Left colon (tissue), 2 donors: ENCODE data around the gene LAP3. TPM values are rescaled to one million over a fixed set of nuclear protein-coding genes. Genes with fewer than 3 reads are reported as not detected.
"Not testable (repeated sequence)": the region's sequence is repeated elsewhere in the genome, so short reads cannot be mapped to it uniquely, and the experiment has no call there.

Experiments
- ATAC-seq: fragments of 200-7000 bp; cut with Tn5 transposase; one replicate; pipeline ENCODE4 v1.9.1; 2020; ENCODE audit warnings: mild to moderate bottlenecking, moderate library complexity
- DNase-seq, 2 donors: peaks; one replicate each; pipeline ENCODE4 v3.0.0-alpha.2; 2020
- intact Hi-C, 2 donors: fragments of 100-400 bp; cut with DNase I in 1 of 2; cut with micrococcal nuclease in 1 of 2; formaldehyde crosslinking; loops; one replicate each; pipeline versions ENCODE4 v1.11.2 to v1.14.0; 2022; cut with DNase I, micrococcal nuclease
- long read RNA-seq: library from polyadenylated mRNA; unstranded; transcript quantifications from one replicate; pipeline ENCODE4 v2.0.0, GENCODE V29; 2021
- total RNA-seq, 2 donors: library from RNA; stranded (reverse); fragmentation: NEBNext Ultra II Directional; extraction: Animal tissue kit (Norgen Biotek cat#: 25700); gene quantifications; one replicate each; pipeline ENCODE4 v1.2.1, GENCODE V29; 2021
- donor health status: DM: no; HTN: no; CAD: no.
- donor health status: DM: yes; HTN: yes; CAD: no.

Gene LAP3
- 10 to 100 TPM; 57.5 to 67.4 TPM for total RNA-seq
- long read RNA-seq, transcript LAP3-201 (13 exons, 2,213 nt), result major isoform, 162 of 175 reads
- long read RNA-seq, partial matches to known transcripts, result 12 of 175 reads
- long read RNA-seq, other reads (novel, unspliced or antisense), result 1 of 175 reads

- ATAC-seq, result peak; percentile 95
- intact Hi-C loops, result no loop called here
Observed at GRCh38 chr4:17576932-17577664, at the start of gene LAP3. Gene LAP3 (plus strand): TSS chr4:17577198. CDS start chr4:17577466, 268 bp downstream.

GRCh38 chr4:17528551-17529165, 48.3 kb upstream of the LAP3 start:
- DNase-seq, result no peak
- ATAC-seq, result no peak
- intact Hi-C loops, result no loop called here

More at GRCh38 chr4:17576932-17577664, at the start of gene LAP3:
- DNase-seq, result peak; percentile 95 to 99

- DNase-seq (no peak), ATAC-seq (no peak)
- intact Hi-C loops, result no loop called here
Observed at GRCh38 chr4:17531538-17532285, 45.3 kb upstream of the LAP3 start.

GRCh38 chr4:17534705-17535104, 42.3 kb upstream of the LAP3 start:
- intact Hi-C loops, result no loop called here
- ATAC-seq, result no peak
- DNase-seq, result no peak

- intact Hi-C loops, result no loop called here
- DNase-seq (no peak), ATAC-seq (no peak)
Observed at GRCh38 chr4:17535242-17535641, 41.8 kb upstream of the LAP3 start.

- DNase-seq (no peak), ATAC-seq (no peak)
- intact Hi-C loops, result no loop called here
Observed at GRCh38 chr4:17535906-17536305, 41.1 kb upstream of the LAP3 start.

- intact Hi-C loops, DNase-seq, ATAC-seq: not testable (repeated sequence)
Observed at GRCh38 chr4:17537060-17537459, 39.9 kb upstream of the LAP3 start.

- intact Hi-C loops, result loop anchor here in 1 of 2 donors (10.0 kb wide), 1 partner anchor 1041 kb away; no protein-coding TSS in a partner anchor
- peak; percentile 87 for ATAC-seq
- peak in 1 of 2 donors; percentile 17 for DNase-seq
Observed at GRCh38 chr4:17544205-17544604, 32.8 kb upstream of the LAP3 start.

- ATAC-seq (peak; percentile 65), DNase-seq (no peak)
- intact Hi-C loops, result loop anchor here in 1 of 2 donors (10.0 kb wide), 1 partner anchor 1040 kb away; no protein-coding TSS in a partner anchor
Observed at GRCh38 chr4:17544831-17545234, 32.2 kb upstream of the LAP3 start.

GRCh38 chr4:17545374-17546140, 31.4 kb upstream of the LAP3 start:
- ATAC-seq (no peak), DNase-seq (no peak)
- intact Hi-C loops, result loop anchor here in 1 of 2 donors (10.0 kb wide), 1 partner anchor 1039 kb away; no protein-coding TSS in a partner anchor

GRCh38 chr4:17546222-17546621, 30.8 kb upstream of the LAP3 start:
- intact Hi-C loops, result loop anchor here in 1 of 2 donors (10.0 kb wide), 1 partner anchor 1039 kb away; no protein-coding TSS in a partner anchor
- ATAC-seq, result no peak
- DNase-seq, result no peak

GRCh38 chr4:17546678-17547077, 30.3 kb upstream of the LAP3 start:
- ATAC-seq (no peak), DNase-seq (no peak)
- intact Hi-C loops, result loop anchor here in 1 of 2 donors (10.0 kb wide), 1 partner anchor 1038 kb away; no protein-coding TSS in a partner anchor

GRCh38 chr4:17550549-17550948, 26.4 kb upstream of the LAP3 start:
- DNase-seq (no peak), ATAC-seq (no peak)
- intact Hi-C loops, result no loop called here

GRCh38 chr4:17552427-17552826, 24.6 kb upstream of the LAP3 start:
- intact Hi-C loops, result no loop called here
- no peak for ATAC-seq
- DNase-seq, result no peak

GRCh38 chr4:17554568-17554967, 22.4 kb upstream of the LAP3 start:
- DNase-seq (no peak), ATAC-seq (no peak)
- intact Hi-C loops, result no loop called here

GRCh38 chr4:17556498-17556897, 20.5 kb upstream of the LAP3 start:
- DNase-seq (no peak), ATAC-seq (no peak)
- intact Hi-C loops, result no loop called here

GRCh38 chr4:17557880-17558279, 19.1 kb upstream of the LAP3 start:
- intact Hi-C loops, result no loop called here
- no peak for ATAC-seq

GRCh38 chr4:17558941-17559708, 17.9 kb upstream of the LAP3 start:
- ATAC-seq, result no peak
- no peak for DNase-seq
- intact Hi-C loops, result no loop called here

More at GRCh38 chr4:17557880-17558279, 19.1 kb upstream of the LAP3 start:
- DNase-seq, result no peak
